Measurements from ENCODE around the gene MXRA8.
A peak's percentile ranks its signal among the peaks of the same experiment; 100 is the strongest.
"Not testable (repeated sequence)": the region's sequence is repeated elsewhere in the genome, so short reads cannot be mapped to it uniquely, and the experiment has no call there.

Gene MXRA8

GRCh38 chr1:1318777-1319645, 39.3 kb downstream of the MXRA8 start:
- DNase-seq, result no peak

DNA sequence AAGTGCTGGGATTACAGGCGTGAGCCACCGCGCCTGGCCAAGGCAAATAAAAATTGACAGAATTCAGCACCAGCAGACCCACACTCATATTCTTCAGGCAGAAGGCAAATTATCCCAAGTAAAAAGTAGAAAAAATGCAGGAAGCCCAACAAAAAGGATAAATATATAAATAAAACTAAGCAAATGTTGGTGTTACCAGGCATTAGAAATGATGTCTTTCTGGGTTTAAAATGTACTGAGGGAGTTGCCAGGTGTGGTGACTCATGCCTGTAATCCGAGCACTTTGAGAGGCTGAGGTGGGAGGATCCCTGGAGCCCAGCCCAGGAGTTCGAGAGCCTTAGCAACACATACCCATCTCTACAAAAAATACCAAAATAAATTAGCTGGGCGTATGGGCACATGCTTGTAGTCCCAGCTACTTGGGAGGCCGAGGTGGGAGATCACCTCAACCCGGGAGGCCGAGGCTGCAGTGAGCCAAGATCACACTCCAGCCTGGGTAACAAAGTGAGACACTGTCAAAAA, 40.2 kb downstream of the MXRA8 start:
- peak; percentile 91 for DNase-seq

GRCh38 chr1:1317420-1317819, 40.9 kb downstream of the MXRA8 start:
- no peak for DNase-seq

GRCh38 chr1:1316199-1316598, 42.2 kb downstream of the MXRA8 start:
- not testable (repeated sequence) for DNase-seq

DNA sequence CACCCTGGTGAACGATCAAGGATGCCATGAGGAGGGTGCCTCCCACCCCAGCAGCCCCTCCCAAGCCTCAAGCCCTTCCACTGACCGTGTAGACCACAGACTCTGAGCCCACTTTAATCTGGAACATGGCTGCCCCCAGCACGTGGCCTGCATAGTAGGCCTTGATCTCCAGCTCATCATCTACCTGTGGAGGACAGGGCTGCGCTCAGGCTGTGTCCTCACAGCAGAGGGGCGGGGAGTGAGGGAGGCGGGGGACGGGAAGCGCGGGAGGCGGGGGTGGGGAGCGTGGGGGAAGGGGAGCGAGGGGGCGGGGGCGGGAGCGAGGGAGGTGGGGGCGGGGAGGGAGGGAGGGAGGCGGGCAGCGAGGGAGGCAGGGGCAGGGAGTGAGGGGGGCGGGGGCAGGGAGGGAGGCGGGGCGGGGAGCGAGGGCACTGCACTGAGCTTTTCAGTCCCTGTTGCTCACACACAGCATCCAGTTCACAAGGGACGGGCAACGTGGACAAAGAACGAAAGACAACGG, 42.9 kb downstream of the MXRA8 start:
- DNase-seq, result no peak

- DNase-seq, result no peak
Measured at GRCh38 chr1:1314678-1315335, 43.5 kb downstream of the MXRA8 start.

- no peak for DNase-seq
Measured at GRCh38 chr1:1314237-1314586, 44.1 kb downstream of the MXRA8 start.

GRCh38 chr1:1313500-1314236, 44.7 kb downstream of the MXRA8 start:
- DNase-seq, result no peak

DNA sequence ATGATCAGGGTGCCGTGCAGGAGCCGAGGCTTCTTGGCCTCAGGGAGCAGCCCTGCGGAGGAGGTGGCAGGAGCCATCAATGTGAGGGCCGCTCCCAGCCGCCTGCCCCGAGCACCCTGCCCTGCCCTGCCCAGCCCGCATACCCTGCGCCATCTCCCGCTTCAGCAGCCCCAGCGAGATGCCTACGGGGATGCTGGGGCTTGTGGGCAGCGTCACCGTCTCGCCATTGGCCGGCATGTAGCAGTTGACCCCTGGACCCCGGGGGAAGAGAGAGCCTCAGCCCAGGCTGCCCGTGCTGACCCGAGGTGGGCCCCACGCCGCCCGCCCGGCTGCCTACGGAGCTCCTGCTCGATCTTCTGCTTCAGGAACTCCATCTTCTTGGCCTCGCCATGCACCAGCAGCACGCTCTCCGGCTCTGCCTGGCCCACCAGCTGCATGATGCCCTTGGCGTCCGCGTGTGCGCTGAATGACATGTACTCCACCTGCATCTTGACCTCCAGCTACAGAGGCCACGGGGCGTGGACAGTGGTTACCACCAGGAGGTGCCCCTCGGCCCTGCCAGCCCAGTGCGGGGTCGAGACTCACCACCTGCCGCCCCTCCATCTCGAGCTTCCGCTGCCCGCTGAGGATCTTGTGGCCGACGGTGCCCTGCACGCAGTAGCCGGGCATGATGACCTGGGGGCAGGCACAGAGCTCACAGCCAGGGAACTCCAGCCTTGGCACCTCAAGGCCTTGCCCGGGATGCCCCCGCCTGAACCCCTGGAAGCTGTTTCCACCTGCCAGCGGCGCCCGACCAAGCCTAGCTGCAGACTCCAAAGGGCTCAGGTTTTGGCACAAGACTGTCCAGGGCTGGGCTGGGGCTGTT, 45.7 kb downstream of the MXRA8 start:
- DNase-seq, result no peak

DNA sequence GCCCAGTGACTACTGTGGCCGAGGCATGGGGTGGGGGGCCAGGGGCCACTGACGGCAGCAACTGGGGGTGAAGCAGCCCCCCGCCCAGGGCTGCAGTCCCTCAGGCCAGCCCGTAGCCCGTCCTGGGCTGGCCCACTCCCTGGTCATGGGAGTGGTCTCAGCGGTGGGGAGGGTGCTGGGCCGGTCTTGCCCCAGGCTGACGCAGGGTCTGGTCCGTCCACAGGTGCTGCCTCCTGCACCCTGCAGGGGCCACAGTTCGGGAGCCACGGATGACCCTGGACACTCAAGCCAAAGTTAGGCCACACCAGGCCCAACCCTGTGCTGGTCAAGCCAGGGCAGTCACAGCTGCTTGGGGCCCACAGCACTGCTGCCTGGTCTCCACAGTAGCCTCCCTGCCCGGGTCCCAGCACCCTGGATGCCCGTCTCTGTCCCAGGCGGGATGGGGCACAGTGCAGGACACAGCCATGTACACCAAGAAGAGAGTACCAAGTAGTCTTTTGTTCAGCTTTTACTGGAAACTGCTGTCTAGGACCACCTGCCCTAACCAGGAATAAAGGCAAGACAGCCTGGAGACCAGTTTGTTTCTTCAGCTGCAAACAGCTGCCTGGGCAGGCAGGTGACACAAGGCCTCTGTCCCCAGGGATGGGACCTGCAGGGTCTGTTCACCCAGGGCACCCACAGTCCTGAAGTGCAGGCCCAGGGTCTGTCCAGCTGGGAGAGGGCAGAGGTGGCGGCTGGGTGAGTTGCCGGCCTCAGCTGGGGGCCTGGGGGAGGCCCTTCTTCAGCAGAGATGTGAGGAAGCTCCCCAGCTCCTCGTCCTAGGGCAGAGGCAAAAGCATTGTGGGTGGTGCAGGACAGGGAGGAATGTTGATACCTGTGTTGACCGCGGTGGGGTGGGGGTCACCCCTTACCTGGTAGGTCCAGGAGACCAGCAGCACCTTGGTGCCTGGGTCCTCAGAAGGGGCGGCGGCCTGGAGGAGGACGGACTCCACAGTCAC, 46.9 kb downstream of the MXRA8 start:
- DNase-seq, result no peak

DNA sequence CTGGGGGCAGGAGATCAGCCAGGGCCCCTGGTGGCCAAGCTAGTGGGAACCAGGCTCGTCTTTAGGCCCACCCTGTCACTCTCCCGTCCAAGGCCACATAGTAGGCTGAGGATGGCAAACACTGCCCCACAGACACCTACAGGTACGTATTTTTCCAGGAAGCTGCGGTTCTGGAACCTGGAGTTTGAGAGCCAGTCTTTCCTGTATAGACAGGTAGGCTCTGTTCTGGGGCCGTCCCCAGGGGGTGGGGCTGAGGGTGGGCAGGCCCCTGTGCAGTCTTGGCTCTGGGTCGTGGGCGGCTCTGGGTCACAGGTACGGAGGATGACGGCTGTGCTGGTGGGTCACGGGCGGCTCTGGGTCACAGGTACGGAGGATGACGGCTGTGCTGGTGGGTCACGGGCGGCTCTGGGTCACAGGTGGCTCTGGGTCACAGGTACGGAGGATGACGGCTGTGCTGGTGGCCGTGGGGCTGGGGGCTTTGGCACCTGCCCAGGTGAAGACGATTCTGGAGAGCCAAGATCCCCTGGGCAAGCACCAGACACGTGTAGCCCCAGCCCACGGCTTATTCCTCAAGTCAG, 47.8 kb downstream of the MXRA8 start:
- no peak for DNase-seq

DNA sequence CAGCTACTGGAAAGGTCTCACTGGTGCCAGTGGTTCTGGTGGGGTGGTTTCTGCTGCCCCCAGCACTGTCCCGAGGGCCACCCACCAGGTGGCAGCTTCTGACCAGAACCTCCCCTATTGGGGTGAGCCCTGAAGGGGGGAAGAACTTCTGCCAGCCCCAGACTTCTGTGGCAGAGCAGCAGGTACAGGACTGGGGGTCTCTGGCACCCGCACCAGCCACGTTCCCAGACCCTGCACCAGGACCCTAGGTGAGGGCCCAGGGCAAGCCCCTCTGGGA, 48.3 kb downstream of the MXRA8 start:
- no peak for DNase-seq

DNA sequence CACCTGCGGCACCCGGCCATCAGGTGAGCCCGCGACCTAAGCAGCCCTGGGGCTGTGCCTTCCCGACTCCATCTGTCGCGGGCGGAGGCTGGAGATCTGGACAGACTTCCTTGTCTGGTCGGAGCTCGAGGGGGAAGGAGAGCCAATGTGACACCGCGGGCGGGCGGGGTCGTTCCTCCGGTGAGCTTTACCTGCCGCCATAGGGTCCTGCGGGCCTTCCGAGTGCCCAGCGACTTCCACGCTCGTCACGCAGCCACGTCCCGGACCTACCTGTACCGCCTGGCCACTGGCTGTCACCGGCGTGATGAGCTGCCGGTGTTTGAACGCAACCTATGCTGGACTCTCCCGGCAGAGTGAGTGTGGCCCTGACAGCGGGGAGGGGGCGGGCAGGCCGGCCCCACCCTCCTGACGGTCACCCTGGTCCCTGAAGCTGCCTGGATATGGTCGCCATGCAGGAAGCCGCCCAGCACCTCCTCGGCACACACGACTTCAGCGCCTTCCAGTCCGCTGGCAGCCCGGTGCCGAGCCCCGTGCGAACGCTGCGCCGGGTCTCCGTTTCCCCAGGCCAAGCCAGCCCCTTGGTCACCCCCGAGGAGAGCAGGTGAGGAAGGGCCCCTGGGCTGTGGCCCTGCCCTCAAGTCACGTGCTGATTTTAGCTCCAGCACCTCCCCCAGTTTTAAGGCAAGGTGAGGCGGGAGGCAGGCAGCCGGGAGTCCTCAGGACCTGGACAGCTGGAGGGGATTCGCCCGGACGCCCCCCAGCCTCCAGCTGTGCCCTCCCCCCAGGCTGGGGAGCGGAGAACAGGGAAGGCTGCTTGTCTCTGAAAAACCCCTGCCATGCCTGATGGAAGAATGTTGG, 48.9 kb downstream of the MXRA8 start:
- no peak for DNase-seq

DNA sequence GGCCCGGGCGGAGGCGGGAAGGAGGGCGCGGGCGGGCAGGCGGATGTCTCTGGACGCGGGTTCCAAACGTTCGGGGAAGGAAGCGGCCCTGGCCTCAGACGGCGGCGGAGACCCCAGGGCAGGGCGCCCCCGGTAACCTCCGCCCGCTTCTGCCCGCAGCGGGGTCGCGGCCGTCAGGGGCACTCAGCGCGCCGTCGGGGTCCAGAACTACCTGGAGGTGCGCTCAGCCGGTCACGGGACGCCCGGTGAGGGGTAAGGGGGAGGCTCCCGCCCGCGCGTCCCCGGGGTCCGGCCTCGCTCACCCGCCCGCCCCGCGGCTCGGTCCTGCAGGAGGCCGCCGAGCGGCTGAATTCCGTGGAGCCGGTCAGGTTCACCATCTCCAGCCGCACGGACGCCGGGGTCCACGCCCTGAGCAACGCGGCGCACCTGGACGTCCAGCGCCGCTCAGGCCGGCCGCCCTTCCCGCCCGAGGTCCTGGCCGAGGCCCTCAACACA, 49.6 kb downstream of the MXRA8 start:
- no peak for DNase-seq

DNA sequence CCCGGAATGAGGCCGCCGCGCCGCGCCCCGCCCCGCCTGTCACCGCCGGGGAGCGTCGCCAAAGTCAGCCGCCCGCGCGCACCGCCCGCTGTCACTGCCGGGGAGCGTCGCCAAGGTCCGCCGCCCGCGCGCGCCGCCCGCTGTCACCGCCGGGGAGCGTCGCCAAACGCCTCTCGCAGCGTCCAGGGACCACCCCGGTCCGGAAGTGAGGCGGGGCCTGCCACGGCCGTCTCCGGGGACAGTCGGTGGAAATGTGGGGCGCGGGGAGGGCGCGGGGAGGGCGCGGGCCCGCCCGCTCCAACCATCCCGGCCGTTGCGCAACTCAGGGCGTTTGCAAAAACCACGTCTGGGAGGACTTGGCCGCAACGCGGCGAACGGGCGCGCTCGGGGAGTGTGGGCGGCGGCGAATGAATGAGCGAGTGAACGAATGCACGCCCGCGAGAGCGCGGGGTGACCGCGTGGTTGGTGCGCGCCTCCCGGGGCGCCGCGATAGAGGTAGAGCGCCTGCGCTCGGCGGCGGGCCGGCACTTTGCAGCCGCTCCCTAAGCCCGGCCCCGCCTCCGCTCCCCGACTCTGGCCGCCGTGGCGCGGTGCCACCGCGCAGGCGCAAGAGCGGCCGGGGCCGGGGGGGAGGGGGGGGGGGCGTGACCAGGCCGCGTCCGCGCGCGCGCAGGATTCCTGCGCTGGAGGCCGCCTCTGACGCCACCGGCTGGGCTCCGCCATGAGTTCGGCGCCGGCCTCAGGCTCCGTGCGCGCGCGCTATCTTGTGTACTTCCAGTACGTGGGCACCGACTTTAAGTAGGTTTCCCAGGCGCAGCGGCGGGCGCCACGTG, 50.2 kb downstream of the MXRA8 start, which contains the start of the genes ACAP3 and PUSL1:
ACAP3 (minus strand) TSS at position 8 of the 833 bp plus-strand sequence. CDS start 115 bp downstream, outside the sequence.
PUSL1 (plus strand) TSS at position 675 of the 833 bp plus-strand sequence; CDS start at position 722, 47 bp downstream.
- DNase-seq, result peak; percentile 91

- DNase-seq, result no peak
Measured at GRCh38 chr1:1307261-1307922, 51.0 kb downstream of the MXRA8 start.

DNA sequence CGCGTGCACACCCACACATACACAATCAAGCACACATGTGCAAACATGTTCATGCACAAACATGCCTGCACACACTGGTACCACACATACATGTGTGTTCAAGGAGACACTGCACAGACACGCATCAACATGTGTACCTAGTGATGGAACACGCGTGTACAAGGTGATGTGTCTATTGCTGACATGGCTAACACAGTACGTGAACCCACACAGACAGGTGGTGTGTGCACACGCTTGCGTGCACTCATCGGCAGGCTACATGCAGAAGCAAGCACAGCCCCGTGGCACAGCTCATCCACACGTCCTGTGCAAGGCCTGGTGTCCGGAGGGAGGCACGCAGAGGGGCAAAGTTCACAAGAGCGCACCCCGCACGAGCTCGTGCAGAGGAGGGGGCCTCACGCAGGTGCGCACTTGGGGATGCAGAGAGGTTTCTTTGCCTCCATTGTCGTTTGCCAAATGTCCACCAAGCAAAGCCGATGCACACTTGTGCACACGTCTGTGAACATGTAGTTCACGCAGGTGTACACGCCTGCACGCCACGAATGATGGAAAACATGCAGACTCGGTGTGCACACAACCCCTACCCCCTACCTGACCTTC, 51.6 kb downstream of the MXRA8 start:
- DNase-seq, result no peak

All from NCI-H446 treated with DMSO at 0.1 percent for 48 hours (cell line).